ENCODE data around the gene HNRNPH3. TPM values are rescaled to one million over a fixed set of nuclear protein-coding genes. Genes with fewer than 3 reads are reported as not detected.

Gene HNRNPH3
- polyA plus RNA-seq, 1 donor from 2014 or later: 74.2 TPM

DNA sequence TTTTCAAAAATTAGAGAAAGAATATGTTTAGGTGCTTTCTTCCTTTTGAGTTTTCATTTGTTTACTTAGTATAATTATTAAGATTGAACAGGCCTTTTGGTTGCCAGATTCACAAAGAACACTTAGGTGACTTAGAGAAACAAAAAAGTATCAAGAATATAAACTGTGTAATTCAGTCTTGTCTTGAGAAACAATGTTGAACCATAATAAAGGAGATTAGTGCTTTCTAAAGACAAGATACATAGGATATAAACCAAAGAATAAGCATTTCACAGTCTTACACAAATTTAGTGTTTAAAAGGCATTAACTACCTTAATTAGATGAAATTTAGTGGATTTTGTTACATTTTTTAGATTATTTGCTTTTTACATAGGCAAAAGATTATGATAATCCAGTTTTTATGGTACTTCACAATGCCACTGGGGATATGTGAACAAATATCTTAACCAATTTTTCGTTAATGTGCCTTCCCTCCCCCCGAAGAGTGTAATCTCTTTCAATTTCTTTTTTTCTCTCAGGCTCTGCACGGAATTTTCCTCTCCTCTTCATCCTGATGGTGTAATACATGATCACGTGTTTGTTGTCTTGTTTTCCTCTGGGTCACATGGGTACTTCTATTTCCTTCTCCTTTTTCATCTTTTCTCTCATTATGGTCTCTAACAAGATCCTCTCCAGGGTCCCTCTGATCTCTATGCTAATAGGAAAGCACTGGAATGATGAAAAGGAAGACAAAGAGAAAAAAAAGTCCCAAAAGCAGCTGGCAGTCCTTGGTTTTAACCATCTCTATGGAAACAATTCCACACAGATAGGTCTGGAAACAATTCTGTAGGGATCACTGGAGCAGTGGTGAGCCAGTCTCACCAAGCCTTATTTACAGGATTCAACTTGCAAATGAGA lies 3.7 kb upstream of the HNRNPH3 start:
- H3F3A ChIP-seq (ENCODE audit: insufficient read depth, low read length, poor library complexity, severe bottlenecking): peaks cover 3% of the 10 kb centered on the region
- H3K4me2 ChIP-seq (ENCODE audit: low read length): peak overlapping the region; percentile 65
- H3K27ac ChIP-seq (ENCODE audit: low read length): peak overlapping the region; percentile 87
- no peaks in the 10 kb centered on the region for H3K9me3 ChIP-seq (ENCODE audit: low read length)
- no peaks in the 10 kb centered on the region for H3K36me3 ChIP-seq (ENCODE audit: insufficient read depth, low read length)
- H3K27me3 ChIP-seq (ENCODE audit: insufficient read depth, low read depth, low read length): no peaks in the 10 kb centered on the region
- peak overlapping the region; percentile 53 for H2AFZ ChIP-seq (ENCODE audit: low read depth, low read length)
- peak overlapping the region; percentile 50 for H3K4me3 ChIP-seq (ENCODE audit: low read length)
- H3K79me2 ChIP-seq (replicated peaks; ENCODE audit: insufficient read depth, low read length): peaks cover 12% of the 10 kb centered on the region
- H4K20me1 ChIP-seq (ENCODE audit: insufficient read depth): no peaks in the 10 kb centered on the region
- peak overlapping the region; percentile 59 for H3K9ac ChIP-seq (ENCODE audit: low read length)
- H3K9me2 ChIP-seq (ENCODE audit: insufficient read depth, low read length): no peaks in the 10 kb centered on the region
- TF ChIP-seq CTCF (IDR thresholded peaks at IDR 0.05; ENCODE audit: poor library complexity, severe bottlenecking) (no peak), EP300 (conservative IDR thresholded peaks at IDR 0.05; ENCODE audit: poor library complexity, severe bottlenecking) (peak; percentile 23), REST (IDR thresholded peaks at IDR 0.05; ENCODE audit: borderline replicate concordance) (peak; percentile 14)

- H3K4me3 ChIP-seq (ENCODE audit: low read length): no peak overlapping the region
- H3K27me3 ChIP-seq (ENCODE audit: insufficient read depth, low read depth, low read length): no peaks in the 10 kb centered on the region
- no peak overlapping the region for H3K9ac ChIP-seq (ENCODE audit: low read length)
- no peak overlapping the region for H3K4me2 ChIP-seq (ENCODE audit: low read length)
- H4K20me1 ChIP-seq (ENCODE audit: insufficient read depth): peaks cover 7% of the 10 kb centered on the region
- H3K27ac ChIP-seq (ENCODE audit: low read length): peak overlapping the region; percentile 87
- H3K9me2 ChIP-seq (ENCODE audit: insufficient read depth, low read length): no peaks in the 10 kb centered on the region
- H3K36me3 ChIP-seq (ENCODE audit: insufficient read depth, low read length): no peaks in the 10 kb centered on the region
- H2AFZ ChIP-seq (ENCODE audit: low read depth, low read length): no peak overlapping the region
- H3K79me2 ChIP-seq (replicated peaks; ENCODE audit: insufficient read depth, low read length): peaks cover 25% of the 10 kb centered on the region
- H3K9me3 ChIP-seq (ENCODE audit: low read length): no peaks in the 10 kb centered on the region
- H3F3A ChIP-seq (ENCODE audit: insufficient read depth, low read length, poor library complexity, severe bottlenecking): peaks cover 3% of the 10 kb centered on the region
- no peak for TF ChIP-seq POLR2AphosphoS5 (IDR thresholded peaks at IDR 0.05)
- TF ChIP-seq RAD21 (conservative IDR thresholded peaks at IDR 0.05): no peak
- no peak for TF ChIP-seq MXI1 (conservative IDR thresholded peaks at IDR 0.05; ENCODE audit: poor library complexity, severe bottlenecking)
- TF ChIP-seq SMC3 (conservative IDR thresholded peaks at IDR 0.05; ENCODE audit: poor library complexity): no peak
- no peak for TF ChIP-seq TAF1 (IDR thresholded peaks at IDR 0.05; ENCODE audit: low read depth)
- TF ChIP-seq EZH2 (IDR thresholded peaks at IDR 0.05; ENCODE audit: borderline replicate concordance, insufficient read depth, low read length, poor library complexity, severe bottlenecking): no peak
- TF ChIP-seq REST (IDR thresholded peaks at IDR 0.05; ENCODE audit: borderline replicate concordance): no peak
- TF ChIP-seq CTCF (IDR thresholded peaks at IDR 0.05; ENCODE audit: poor library complexity, severe bottlenecking): no peak
- TF ChIP-seq EP300 (conservative IDR thresholded peaks at IDR 0.05; ENCODE audit: poor library complexity, severe bottlenecking): no peak
Measured at GRCh38 chr10:68329506-68329861, 2.4 kb upstream of the HNRNPH3 start.

Measured in neural cell (in vitro differentiated cells).